ENCODE data around the gene NPPB. TPM values are rescaled to one million over a fixed set of nuclear protein-coding genes. Genes with fewer than 3 reads are reported as not detected.

NPPB gene
- total and polyA plus RNA-seq, 2 experiments from 2014 or later: 0.95 TPM; not detected in 1

- Histone ChIP-seq H3K9me2 (ENCODE audit: insufficient read depth) (no peaks in the 10 kb centered on the region), H3K79me2 (replicated peaks; ENCODE audit: insufficient read depth) (no peaks in the 10 kb centered on the region), H3K36me3 (ENCODE audit: insufficient read depth) (peaks cover 14% of the 10 kb centered on the region; the same call in 1 of the 2 replicates), H2AFZ (no peak within 1 kb of the TSS), H3K4me2 (no peak within 1 kb of the TSS), H3K4me1 (ENCODE audit: insufficient read depth) (no peaks in the 10 kb centered on the region), H3F3A (replicated peaks; ENCODE audit: low read depth) (no peaks in the 10 kb centered on the region; the same call in 1 of the 2 replicates), H3K4me3 (no peak within 1 kb of the TSS), H3K27me3 (ENCODE audit: insufficient read depth) (no peaks in the 10 kb centered on the region), H4K20me1 (replicated peaks; ENCODE audit: insufficient read depth) (peaks cover 5% of the 10 kb centered on the region; the same call in 1 of the 2 replicates), H3K27ac (ENCODE audit: low read depth) (no peak within 1 kb of the TSS)
- TF ChIP-seq JUNB (IDR thresholded peaks at IDR 0.05; ENCODE audit: unreplicated experiment) (no peak), ZNF331 (CRISPR knock-in tag; IDR thresholded peaks at IDR 0.05; ENCODE audit: low read depth) (no peak), EZH2phosphoT487 (IDR thresholded peaks at IDR 0.05; ENCODE audit: unreplicated experiment) (no peak)
- TF ChIP-seq, protein P1, sequence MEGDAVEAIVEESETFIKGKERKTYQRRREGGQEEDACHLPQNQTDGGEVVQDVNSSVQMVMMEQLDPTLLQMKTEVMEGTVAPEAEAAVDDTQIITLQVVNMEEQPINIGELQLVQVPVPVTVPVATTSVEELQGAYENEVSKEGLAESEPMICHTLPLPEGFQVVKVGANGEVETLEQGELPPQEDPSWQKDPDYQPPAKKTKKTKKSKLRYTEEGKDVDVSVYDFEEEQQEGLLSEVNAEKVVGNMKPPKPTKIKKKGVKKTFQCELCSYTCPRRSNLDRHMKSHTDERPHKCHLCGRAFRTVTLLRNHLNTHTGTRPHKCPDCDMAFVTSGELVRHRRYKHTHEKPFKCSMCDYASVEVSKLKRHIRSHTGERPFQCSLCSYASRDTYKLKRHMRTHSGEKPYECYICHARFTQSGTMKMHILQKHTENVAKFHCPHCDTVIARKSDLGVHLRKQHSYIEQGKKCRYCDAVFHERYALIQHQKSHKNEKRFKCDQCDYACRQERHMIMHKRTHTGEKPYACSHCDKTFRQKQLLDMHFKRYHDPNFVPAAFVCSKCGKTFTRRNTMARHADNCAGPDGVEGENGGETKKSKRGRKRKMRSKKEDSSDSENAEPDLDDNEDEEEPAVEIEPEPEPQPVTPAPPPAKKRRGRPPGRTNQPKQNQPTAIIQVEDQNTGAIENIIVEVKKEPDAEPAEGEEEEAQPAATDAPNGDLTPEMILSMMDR (conservative IDR thresholded peaks at IDR 0.05; ENCODE audit: low read depth in 2 of 2): no peak
- Mint-ChIP-seq H3K9me3 (no peaks in the 10 kb centered on the region), H3K36me3 (ENCODE audit: low read depth) (peaks cover 19% of the 10 kb centered on the region), H3K27me3 (ENCODE audit: insufficient read depth, low read depth, poor library complexity) (peaks cover 6% of the 10 kb centered on the region), H3K4me3 (no peak within 1 kb of the TSS), H3K4me1 (no peaks in the 10 kb centered on the region), H3K27ac (no peak within 1 kb of the TSS)
- ATAC-seq (no peak), DNase-seq (ENCODE audit: low spot score) (no peak)
Observed at GRCh38 chr1:11847667-11848372, 10.9 kb downstream of the NPPB start, which contains the start of gene NPPA. Gene NPPA, minus strand, starts transcription at chr1:11847783. Its CDS starts 99 bp downstream, at chr1:11847684.

DNA sequence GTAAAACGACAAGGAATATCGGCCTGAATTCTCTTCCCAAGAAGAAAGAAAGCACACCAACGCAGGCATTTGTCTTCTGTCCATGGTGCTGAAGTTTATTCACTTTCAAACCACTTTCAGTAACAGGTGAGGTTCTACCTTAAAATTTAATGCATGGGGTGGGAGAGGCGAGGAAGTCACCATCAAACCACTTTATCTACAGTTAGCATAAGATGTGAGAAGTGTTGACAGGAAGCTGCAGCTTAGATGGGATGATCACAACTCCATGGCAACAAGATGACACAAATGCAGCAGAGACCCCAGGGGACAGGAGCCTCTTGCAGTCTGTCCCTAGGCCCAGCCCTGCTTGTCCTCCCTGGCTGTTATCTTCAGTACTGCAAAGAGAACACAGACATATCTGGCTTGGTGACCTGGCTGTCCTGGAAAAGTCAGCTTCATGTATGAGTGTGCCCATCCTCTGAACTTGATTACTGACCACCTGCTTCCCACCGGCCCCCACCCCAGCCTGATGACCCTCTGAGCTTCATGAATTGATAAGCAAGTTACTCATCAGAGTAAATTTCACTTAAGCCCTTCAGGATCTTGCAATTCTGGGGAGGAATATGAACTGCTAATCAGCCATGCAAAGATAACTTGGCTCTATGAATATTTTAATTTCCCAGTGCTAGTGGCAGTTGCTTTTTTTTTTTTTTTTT is 13.0 kb downstream of the NPPB start:
- Histone ChIP-seq H3F3A (replicated peaks; ENCODE audit: low read depth) (peaks cover 3% of the 10 kb centered on the region; the same call in 1 of the 2 replicates), H3K27me3 (ENCODE audit: insufficient read depth) (no peaks in the 10 kb centered on the region), H3K79me2 (replicated peaks; ENCODE audit: insufficient read depth) (no peaks in the 10 kb centered on the region), H3K4me3 (no peak overlapping the region), H3K27ac (ENCODE audit: low read depth) (no peak overlapping the region), H3K4me1 (ENCODE audit: insufficient read depth) (no peaks in the 10 kb centered on the region), H3K36me3 (ENCODE audit: insufficient read depth) (peaks cover 29% of the 10 kb centered on the region; the same call in 1 of the 2 replicates), H3K4me2 (no peak overlapping the region), H2AFZ (no peak overlapping the region), H4K20me1 (replicated peaks; ENCODE audit: insufficient read depth) (peaks cover 5% of the 10 kb centered on the region; the same call in 1 of the 2 replicates), H3K9me2 (ENCODE audit: insufficient read depth) (no peaks in the 10 kb centered on the region)
- peak; percentile 69 for DNase-seq (ENCODE audit: low spot score)
- H3K27me3 Mint-ChIP-seq (ENCODE audit: insufficient read depth, low read depth, poor library complexity): peaks cover 2% of the 10 kb centered on the region
- no peaks in the 10 kb centered on the region for H3K4me1 Mint-ChIP-seq
- peaks cover 39% of the 10 kb centered on the region for H3K36me3 Mint-ChIP-seq (ENCODE audit: low read depth)
- H3K4me3 Mint-ChIP-seq: no peak overlapping the region
- H3K9me3 Mint-ChIP-seq: no peaks in the 10 kb centered on the region
- no peak overlapping the region for H3K27ac Mint-ChIP-seq
- ATAC-seq: peak; percentile 35; the same call in 1 of the 3 replicates
- no peak for TF ChIP-seq CREB1 (CRISPR knock-in tag; IDR thresholded peaks at IDR 0.05; ENCODE audit: low read depth)
- TF ChIP-seq, protein P2, sequence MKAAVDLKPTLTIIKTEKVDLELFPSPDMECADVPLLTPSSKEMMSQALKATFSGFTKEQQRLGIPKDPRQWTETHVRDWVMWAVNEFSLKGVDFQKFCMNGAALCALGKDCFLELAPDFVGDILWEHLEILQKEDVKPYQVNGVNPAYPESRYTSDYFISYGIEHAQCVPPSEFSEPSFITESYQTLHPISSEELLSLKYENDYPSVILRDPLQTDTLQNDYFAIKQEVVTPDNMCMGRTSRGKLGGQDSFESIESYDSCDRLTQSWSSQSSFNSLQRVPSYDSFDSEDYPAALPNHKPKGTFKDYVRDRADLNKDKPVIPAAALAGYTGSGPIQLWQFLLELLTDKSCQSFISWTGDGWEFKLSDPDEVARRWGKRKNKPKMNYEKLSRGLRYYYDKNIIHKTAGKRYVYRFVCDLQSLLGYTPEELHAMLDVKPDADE (IDR thresholded peaks at IDR 0.05): no peak
- no peak for TF ChIP-seq JUNB (IDR thresholded peaks at IDR 0.05; ENCODE audit: unreplicated experiment)
- TF ChIP-seq ZNF331 (CRISPR knock-in tag; IDR thresholded peaks at IDR 0.05; ENCODE audit: low read depth): no peak
- peak; percentile 83 for TF ChIP-seq REST (IDR thresholded peaks at IDR 0.05; ENCODE audit: unreplicated experiment)
- TF ChIP-seq ZNF114 (CRISPR knock-in tag; IDR thresholded peaks at IDR 0.05): no peak

All from GM23338 (cell line).